Measurements from ENCODE around the gene SLC25A30. TPM values are rescaled to one million over a fixed set of nuclear protein-coding genes. Genes with fewer than 3 reads are reported as not detected.

SLC25A30 gene
- total and polyA plus RNA-seq, 10 donors = 5.9 to 31.9 (median 19.0) TPM

- H3K27me3 ChIP-seq (replicated peaks in 1 of 7) = no peaks in the 10 kb centered on the region
- H3K27ac ChIP-seq = peak overlapping the region in 4 of 8 donors; percentile 3 to 39 (median 30)
- TF ChIP-seq CTCF (IDR thresholded peaks at IDR 0.05 in 8 of 11, conservative IDR thresholded peaks at IDR 0.05 in 3 of 11) (no peak), POLR2AphosphoS5 (IDR thresholded peaks at IDR 0.05) (no peak), POLR2A (IDR thresholded peaks at IDR 0.05) (no peak)
- intact Hi-C loops (cut with DNase I; ENCODE audit: low total_unique reads) = no loop called here
- no peaks in the 10 kb centered on the region for H3K4me1 ChIP-seq
- H3K36me3 ChIP-seq = no peaks in the 10 kb centered on the region
- H3K4me3 ChIP-seq = no peak overlapping the region
- WGBS, 5 donors = 73 to 97% (median 81%) methylated on average over 1 of the region's 1 CpG
- no peak for DNase-seq
- no peaks in the 10 kb centered on the region for H3K9me3 ChIP-seq
Observed at GRCh38 chr13:45448965-45449559, 30.9 kb upstream of the SLC25A30 start.

- 78 to 84% (median 82%) methylated on average over 9 of the region's 9 CpGs for WGBS, 5 donors
- no peaks in the 10 kb centered on the region for H3K36me3 ChIP-seq
- H3K9me3 ChIP-seq = no peaks in the 10 kb centered on the region
- peaks cover 0 to 2% (median under 1%) of the 10 kb centered on the region in 6 donors for H3K4me1 ChIP-seq
- no peak for DNase-seq
- no peak for TF ChIP-seq POLR2A (IDR thresholded peaks at IDR 0.05)
- no peak for TF ChIP-seq CTCF (IDR thresholded peaks at IDR 0.05 in 8 of 11, conservative IDR thresholded peaks at IDR 0.05 in 3 of 11)
- TF ChIP-seq POLR2AphosphoS5 (IDR thresholded peaks at IDR 0.05) = no peak
- no peaks in the 10 kb centered on the region for H3K27me3 ChIP-seq (replicated peaks in 1 of 7)
- intact Hi-C loops (cut with DNase I; ENCODE audit: low total_unique reads) = no loop called here
- no peak overlapping the region for H3K27ac ChIP-seq
- H3K4me3 ChIP-seq = no peak overlapping the region
Observed at GRCh38 chr13:45447050-45447661, 29.0 kb upstream of the SLC25A30 start.

GRCh38 chr13:45446181-45446580, 28.0 kb upstream of the SLC25A30 start:
- Histone ChIP-seq H3K4me3 (no peak overlapping the region), H3K4me1 (peaks cover 9 to 12% (median 10%) of the 10 kb centered on the region in 6 donors), H3K27me3 (replicated peaks in 1 of 7) (no peaks in the 10 kb centered on the region), H3K36me3 (no peaks in the 10 kb centered on the region), H3K9me3 (no peaks in the 10 kb centered on the region), H3K27ac (no peak overlapping the region)
- TF ChIP-seq POLR2AphosphoS5 (IDR thresholded peaks at IDR 0.05) (no peak), CTCF (IDR thresholded peaks at IDR 0.05 in 8 of 11, conservative IDR thresholded peaks at IDR 0.05 in 3 of 11) (no peak), POLR2A (IDR thresholded peaks at IDR 0.05) (no peak)
- DNase-seq = no peak
- 85 to 89% (median 88%) methylated on average over 7 of the region's 7 CpGs for WGBS, 5 donors
- intact Hi-C loops (cut with DNase I; ENCODE audit: low total_unique reads) = no loop called here

- no peak overlapping the region for H3K4me3 ChIP-seq
- TF ChIP-seq CTCF (IDR thresholded peaks at IDR 0.05 in 8 of 11, conservative IDR thresholded peaks at IDR 0.05 in 3 of 11) = no peak
- no peaks in the 10 kb centered on the region for H3K36me3 ChIP-seq
- WGBS, 5 donors = 80 to 90% (median 86%) methylated on average over 6 of the region's 6 CpGs
- peaks cover 9 to 23% (median 18%) of the 10 kb centered on the region in 6 donors for H3K4me1 ChIP-seq
- no peak for DNase-seq
- intact Hi-C loops (cut with DNase I; ENCODE audit: low total_unique reads) = no loop called here
- H3K27ac ChIP-seq = no peak overlapping the region
- H3K9me3 ChIP-seq = no peaks in the 10 kb centered on the region
- no peaks in the 10 kb centered on the region for H3K27me3 ChIP-seq (replicated peaks in 1 of 7)
Observed at GRCh38 chr13:45445053-45445452, 26.9 kb upstream of the SLC25A30 start.
